ENCODE data around the gene RND3.

The RND3 gene

GRCh38 chr2:150482667-150483400, 4.6 kb downstream of the RND3 start:
- no peak for DNase-seq (ENCODE audit: low read depth in 1 of 2, low spot score in 1 of 2)
- peaks cover 32% of the 10 kb centered on the region for H3K27me3 ChIP-seq (ENCODE audit: insufficient read depth, poor library complexity, severe bottlenecking)
- no peak overlapping the region for H3K27ac ChIP-seq (replicated peaks)
- TF ChIP-seq, protein P1, sequence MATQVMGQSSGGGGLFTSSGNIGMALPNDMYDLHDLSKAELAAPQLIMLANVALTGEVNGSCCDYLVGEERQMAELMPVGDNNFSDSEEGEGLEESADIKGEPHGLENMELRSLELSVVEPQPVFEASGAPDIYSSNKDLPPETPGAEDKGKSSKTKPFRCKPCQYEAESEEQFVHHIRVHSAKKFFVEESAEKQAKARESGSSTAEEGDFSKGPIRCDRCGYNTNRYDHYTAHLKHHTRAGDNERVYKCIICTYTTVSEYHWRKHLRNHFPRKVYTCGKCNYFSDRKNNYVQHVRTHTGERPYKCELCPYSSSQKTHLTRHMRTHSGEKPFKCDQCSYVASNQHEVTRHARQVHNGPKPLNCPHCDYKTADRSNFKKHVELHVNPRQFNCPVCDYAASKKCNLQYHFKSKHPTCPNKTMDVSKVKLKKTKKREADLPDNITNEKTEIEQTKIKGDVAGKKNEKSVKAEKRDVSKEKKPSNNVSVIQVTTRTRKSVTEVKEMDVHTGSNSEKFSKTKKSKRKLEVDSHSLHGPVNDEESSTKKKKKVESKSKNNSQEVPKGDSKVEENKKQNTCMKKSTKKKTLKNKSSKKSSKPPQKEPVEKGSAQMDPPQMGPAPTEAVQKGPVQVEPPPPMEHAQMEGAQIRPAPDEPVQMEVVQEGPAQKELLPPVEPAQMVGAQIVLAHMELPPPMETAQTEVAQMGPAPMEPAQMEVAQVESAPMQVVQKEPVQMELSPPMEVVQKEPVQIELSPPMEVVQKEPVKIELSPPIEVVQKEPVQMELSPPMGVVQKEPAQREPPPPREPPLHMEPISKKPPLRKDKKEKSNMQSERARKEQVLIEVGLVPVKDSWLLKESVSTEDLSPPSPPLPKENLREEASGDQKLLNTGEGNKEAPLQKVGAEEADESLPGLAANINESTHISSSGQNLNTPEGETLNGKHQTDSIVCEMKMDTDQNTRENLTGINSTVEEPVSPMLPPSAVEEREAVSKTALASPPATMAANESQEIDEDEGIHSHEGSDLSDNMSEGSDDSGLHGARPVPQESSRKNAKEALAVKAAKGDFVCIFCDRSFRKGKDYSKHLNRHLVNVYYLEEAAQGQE (IDR thresholded peaks at IDR 0.05; ENCODE audit: insufficient replicate concordance, low read depth) = no peak
- TF ChIP-seq SPI1 (IDR thresholded peaks at IDR 0.05; ENCODE audit: borderline replicate concordance, low read depth) (no peak), GABPA (IDR thresholded peaks at IDR 0.05; ENCODE audit: low read depth) (no peak), POLR2AphosphoS5 (IDR thresholded peaks at IDR 0.05; ENCODE audit: low read depth) (no peak)
- TF ChIP-seq, protein P2, sequence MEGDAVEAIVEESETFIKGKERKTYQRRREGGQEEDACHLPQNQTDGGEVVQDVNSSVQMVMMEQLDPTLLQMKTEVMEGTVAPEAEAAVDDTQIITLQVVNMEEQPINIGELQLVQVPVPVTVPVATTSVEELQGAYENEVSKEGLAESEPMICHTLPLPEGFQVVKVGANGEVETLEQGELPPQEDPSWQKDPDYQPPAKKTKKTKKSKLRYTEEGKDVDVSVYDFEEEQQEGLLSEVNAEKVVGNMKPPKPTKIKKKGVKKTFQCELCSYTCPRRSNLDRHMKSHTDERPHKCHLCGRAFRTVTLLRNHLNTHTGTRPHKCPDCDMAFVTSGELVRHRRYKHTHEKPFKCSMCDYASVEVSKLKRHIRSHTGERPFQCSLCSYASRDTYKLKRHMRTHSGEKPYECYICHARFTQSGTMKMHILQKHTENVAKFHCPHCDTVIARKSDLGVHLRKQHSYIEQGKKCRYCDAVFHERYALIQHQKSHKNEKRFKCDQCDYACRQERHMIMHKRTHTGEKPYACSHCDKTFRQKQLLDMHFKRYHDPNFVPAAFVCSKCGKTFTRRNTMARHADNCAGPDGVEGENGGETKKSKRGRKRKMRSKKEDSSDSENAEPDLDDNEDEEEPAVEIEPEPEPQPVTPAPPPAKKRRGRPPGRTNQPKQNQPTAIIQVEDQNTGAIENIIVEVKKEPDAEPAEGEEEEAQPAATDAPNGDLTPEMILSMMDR (IDR thresholded peaks at IDR 0.05; ENCODE audit: insufficient read depth, low read length) = no peak
- no peak overlapping the region for H3K4me3 ChIP-seq (replicated peaks; ENCODE audit: insufficient read depth, low read length)

DNA sequence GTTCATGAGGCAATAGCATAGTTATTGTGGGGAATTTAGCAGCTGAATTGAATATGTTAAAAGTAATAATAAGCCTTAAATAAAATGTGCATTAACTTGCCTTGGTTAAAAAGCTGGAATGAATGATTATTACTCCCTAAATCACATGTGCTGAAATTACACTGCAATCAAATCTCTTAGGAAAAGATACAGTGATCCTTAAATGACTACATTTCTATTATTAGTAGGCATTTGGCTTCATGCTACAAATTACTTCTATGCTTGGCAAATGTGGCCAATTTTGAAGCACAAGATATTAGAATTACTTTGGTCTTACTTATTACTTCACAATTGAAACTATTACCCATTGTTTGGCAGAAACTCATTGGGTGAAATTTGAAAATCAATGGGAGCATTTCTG, 5.4 kb downstream of the RND3 start:
- H3K27ac ChIP-seq (replicated peaks) = no peak overlapping the region
- no peak for DNase-seq (ENCODE audit: low read depth in 1 of 2, low spot score in 1 of 2)

DNA sequence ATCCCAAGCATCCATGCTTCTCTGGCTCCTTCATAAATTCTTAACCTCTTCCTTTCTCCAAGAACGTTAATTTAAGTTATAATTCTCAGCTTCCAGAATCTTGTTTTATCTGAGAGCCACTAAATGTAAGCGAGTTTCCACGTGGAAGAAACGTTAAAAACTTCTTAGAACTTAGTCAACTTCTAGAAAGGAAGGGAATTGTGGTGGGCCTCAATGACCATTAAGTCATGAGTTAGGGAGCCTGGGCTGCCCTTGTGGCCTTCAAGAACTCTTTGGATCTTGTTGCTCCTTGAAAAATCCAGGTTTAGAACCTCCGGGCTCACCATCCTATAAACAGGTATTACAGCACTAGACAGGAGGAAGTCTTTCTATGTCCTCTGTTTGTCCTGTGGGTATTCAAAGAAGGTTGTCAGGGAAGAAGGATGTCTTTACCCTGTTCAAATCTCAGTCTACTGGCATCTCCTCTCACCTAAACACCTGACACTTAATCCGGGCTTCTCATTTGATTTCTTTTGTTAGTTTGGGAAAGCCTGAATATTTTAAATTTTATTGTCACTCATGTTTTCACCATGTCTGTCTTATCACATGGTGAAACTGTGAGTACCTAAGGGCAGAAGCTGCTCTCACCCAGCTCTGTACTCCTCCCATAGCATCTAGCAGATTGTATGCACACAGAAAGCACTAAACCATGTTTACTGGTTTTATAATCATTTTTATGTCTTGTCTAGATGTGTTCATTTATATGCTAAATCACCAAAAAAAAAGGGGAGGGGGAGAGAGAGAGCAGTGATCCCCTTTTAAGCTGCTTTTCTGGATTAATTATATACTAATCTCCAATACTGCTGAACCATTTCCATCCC, 6.3 kb downstream of the RND3 start:
- DNase-seq (ENCODE audit: low read depth in 1 of 2, low spot score in 1 of 2) = no peak
- H3K27ac ChIP-seq (replicated peaks) = no peak overlapping the region
- peaks cover 22% of the 10 kb centered on the region for H3K27me3 ChIP-seq (ENCODE audit: insufficient read depth, poor library complexity, severe bottlenecking)
- no peak for TF ChIP-seq SPI1 (IDR thresholded peaks at IDR 0.05; ENCODE audit: borderline replicate concordance, low read depth)
- TF ChIP-seq POLR2AphosphoS5 (IDR thresholded peaks at IDR 0.05; ENCODE audit: low read depth) = no peak
- TF ChIP-seq, protein P1 (IDR thresholded peaks at IDR 0.05; ENCODE audit: insufficient replicate concordance, low read depth) = no peak
- TF ChIP-seq GABPA (IDR thresholded peaks at IDR 0.05; ENCODE audit: low read depth) = no peak
- TF ChIP-seq, protein P2 (IDR thresholded peaks at IDR 0.05; ENCODE audit: insufficient read depth, low read length) = no peak
- H3K4me3 ChIP-seq (replicated peaks; ENCODE audit: insufficient read depth, low read length) = no peak overlapping the region

More for the DNA sequence above, 5.4 kb downstream of the RND3 start:
- TF ChIP-seq GABPA (IDR thresholded peaks at IDR 0.05; ENCODE audit: low read depth) = no peak
- TF ChIP-seq POLR2AphosphoS5 (IDR thresholded peaks at IDR 0.05; ENCODE audit: low read depth) = no peak
- TF ChIP-seq, protein P2 (IDR thresholded peaks at IDR 0.05; ENCODE audit: insufficient read depth, low read length) = no peak
- TF ChIP-seq, protein P1 (IDR thresholded peaks at IDR 0.05; ENCODE audit: insufficient replicate concordance, low read depth) = no peak
- TF ChIP-seq SPI1 (IDR thresholded peaks at IDR 0.05; ENCODE audit: borderline replicate concordance, low read depth) = no peak
- H3K27me3 ChIP-seq (ENCODE audit: insufficient read depth, poor library complexity, severe bottlenecking) = peaks cover 30% of the 10 kb centered on the region
- no peak overlapping the region for H3K4me3 ChIP-seq (replicated peaks; ENCODE audit: insufficient read depth, low read length)
